ENCODE data around the gene CEP104. TPM values are rescaled to one million over a fixed set of nuclear protein-coding genes. Genes with fewer than 3 reads are reported as not detected.

The CEP104 gene
- total RNA-seq (2013; cell fraction: nucleolus; rRNA removed) = 81.2 and 92.0 TPM in 2 replicates
- total RNA-seq (2014; rRNA removed) (14.9 and 19.1 TPM in 2 replicates), total RNA-seq (2014; rRNA removed; fragmentation: Illumina TruSeq; extraction: Trizol) (8.6 and 10.5 TPM in 2 replicates), total RNA-seq (2021) (34.8 and 35.5 TPM in 2 replicates), polyA plus RNA-seq (2011; rRNA removed) (28.8 and 35.7 TPM in 2 replicates), polyA plus RNA-seq (2014; fragmentation: Illumina TruSeq; extraction: Trizol) (19.6 and 27.1 TPM in 2 replicates), polyA plus RNA-seq (2014; fragmentation: Nextera tagmentation; extraction: Ambion mirVana) (10 to 100 TPM in 1 of 2 experiments, 1 to 10 TPM in 1; 7.2 to 11.3 TPM), polyA plus RNA-seq (2014; rRNA removed) (15.8 and 23.5 TPM in 2 replicates), polyA plus RNA-seq (2016; fragmentation: Nextera tagmentation; extraction: Ambion mirVana) (10 to 100 TPM; 31.9 to 33.0 TPM), polyA minus RNA-seq (2011; rRNA and poly(A)+ RNA removed) (35.9 and 40.9 TPM in 2 replicates), Bru-seq, nascent RNA (percentile 65 among the genes with signal in this experiment), BruChase-seq, experiment 1, labeled RNA remaining after a 6-hour chase (percentile 81 among the genes with signal in this experiment), BruChase-seq, experiment 2, labeled RNA remaining after a 2-hour chase (percentile 76 among the genes with signal in this experiment)
- polyA plus RNA-seq (2011; ENCODE audit: low read depth) = 5.6 TPM
- polyA plus RNA-seq (2011; cell fraction: cytosol; rRNA removed) = 21.2 and 24.4 TPM in 2 replicates
- polyA plus RNA-seq (2011; cell fraction: nucleus; rRNA removed) = 62.8 and 65.9 TPM in 2 replicates
- 15.9 and 16.8 TPM in 2 replicates for polyA plus RNA-seq (2012)
- polyA minus RNA-seq (2011; cell fraction: cytosol; rRNA and poly(A)+ RNA removed) = 14.2 and 25.8 TPM in 2 replicates
- 16.7 and 27.8 TPM in 2 replicates for polyA minus RNA-seq (2011; cell fraction: nucleus; rRNA and poly(A)+ RNA removed)
- long read RNA-seq, experiment 1, full-length matches to known transcripts = 3 of 12 reads
- long read RNA-seq, experiment 1, partial matches to known transcripts = 6 of 12 reads
- long read RNA-seq, experiment 1, other reads (novel, unspliced or antisense) = 3 of 12 reads
- long read RNA-seq, experiment 2, partial matches to known transcripts = 5 of 9 reads
- long read RNA-seq, experiment 2, other reads (novel, unspliced or antisense) = 4 of 9 reads

GRCh38 chr1:3856923-3857790 is at the start of gene CEP104, which contains the start of gene DFFB:
Gene CEP104 (minus strand): TSS chr1:3857211. CDS start chr1:3852407, 4,804 bp downstream.
Gene DFFB (plus strand): TSS chr1:3857476. CDS start chr1:3857604, 128 bp downstream.
- intact Hi-C loops (cut with micrococcal nuclease; ENCODE audit: unreplicated experiment) (loop anchor here (1.0 kb wide), 1 partner anchor 43 kb away; the partner anchor contains the start of gene C1orf174), in situ Hi-C loops (cut with MboI) (no loop called here)
- peak within 1 kb of the TSS; percentile 95 for H3K4me3 ChIP-seq
- WGBS (ENCODE audit: insufficient coverage, insufficient replicate concordance, low lambda C conversion rate, missing lambda C conversion rate) = 1% methylated on average over 70 of the region's 73 CpGs
- H2AFZ ChIP-seq (ENCODE audit: control insufficient read depth, low read depth, low read length) = peak within 1 kb of the TSS; percentile 90
- ChIA-PET POLR2A (interaction anchor here (0.6 to 1.7 kb wide), 3 partner anchors 9 to 205 kb away, joined by 3 to 4 read pairs (median 4); partner anchors contain the start of gene TP73), RAD21 (ENCODE audit: unreplicated experiment) (interaction anchor here (1.0 to 1.6 kb wide), 5 partner anchors 36 to 61 kb away, joined by 3 to 5 read pairs (median 3); partner anchors contain the start of genes C1orf174 and LRRC47), SMC1A (ENCODE audit: uncharacterized antibody, unreplicated experiment) (interaction anchor here (0.9 to 2.0 kb wide), 3 partner anchors 36 to 54 kb away, joined by 3 to 7 read pairs (median 3); no protein-coding TSS in a partner anchor), CTCF (interaction anchor here (0.7 to 3.2 kb wide), 3 partner anchors 11 to 213 kb away, joined by 3 to 9 read pairs (median 5); partner anchors contain the start of gene C1orf174)
- no peaks in the 10 kb centered on the region for H3K27me3 ChIP-seq (replicated peaks in 1 of 2; ENCODE audit: control insufficient read depth in 2 of 2, insufficient read depth in 2 of 2, low read length in 1 of 2)
- peak within 1 kb of the TSS; percentile 62 for H3K9ac ChIP-seq (ENCODE audit: control insufficient read depth, insufficient read depth, low read length)
- no peaks in the 10 kb centered on the region for H3K36me3 ChIP-seq (ENCODE audit: control insufficient read depth in 2 of 2, insufficient read depth in 2 of 2, low read length in 1 of 2)
- no peaks in the 10 kb centered on the region for H4K20me1 ChIP-seq (ENCODE audit: control insufficient read depth, insufficient read depth)
- peaks cover 15% of the 10 kb centered on the region for H3K79me2 ChIP-seq (ENCODE audit: control insufficient read depth, insufficient read depth, low read length)
- FAIRE-seq = peak; percentile 96
- BruUV-seq (replicated peaks) = no TSS peak
- peak; percentile 98 for ATAC-seq
- peak within 1 kb of the TSS; percentile 87 for H3K4me2 ChIP-seq (ENCODE audit: control insufficient read depth, insufficient read depth)
- peak within 1 kb of the TSS; percentile 40 for H3K27ac ChIP-seq (ENCODE audit: control insufficient read depth, insufficient read depth)
- H3K9me3 ChIP-seq (replicated peaks; ENCODE audit: control insufficient read depth, insufficient read depth, low read length) = no peaks in the 10 kb centered on the region
- DNase-seq (ENCODE audit: low read depth, low spot score) = peak; percentile 91
- H3K4me1 ChIP-seq (ENCODE audit: control insufficient read depth, insufficient read depth, low read length) = peaks cover 3% of the 10 kb centered on the region; the same call in 1 of the 2 replicates
- no peak for TF ChIP-seq PAX8 (IDR thresholded peaks at IDR 0.05)
- TF ChIP-seq ESRRA (IDR thresholded peaks at IDR 0.05; ENCODE audit: low read length) = no peak
- no peak for TF ChIP-seq KDM1A (IDR thresholded peaks at IDR 0.05; ENCODE audit: borderline replicate concordance)
- no peak for TF ChIP-seq GABPA (IDR thresholded peaks at IDR 0.05; ENCODE audit: low read depth)
- TF ChIP-seq NBN (IDR thresholded peaks at IDR 0.05) = no peak
- TF ChIP-seq SKIL (IDR thresholded peaks at IDR 0.05; ENCODE audit: low read depth, poor library complexity, severe bottlenecking) = no peak
- TF ChIP-seq CREB1 (IDR thresholded peaks at IDR 0.05; ENCODE audit: low read depth) = peak; percentile 78
- TF ChIP-seq ATF3 (IDR thresholded peaks at IDR 0.05; ENCODE audit: borderline replicate concordance, extremely low read depth, low read depth, low read length) = peak; percentile 5; the same call in 1 of the 2 replicates
- TF ChIP-seq JUND (IDR thresholded peaks at IDR 0.05; ENCODE audit: low read depth, low read length) = no peak
- no peak; the same call in 1 of the 2 replicates for TF ChIP-seq STAT1 (conservative IDR thresholded peaks at IDR 0.05)
- peak; percentile 81 for TF ChIP-seq PAX5 (IDR thresholded peaks at IDR 0.05; ENCODE audit: borderline replicate concordance, low read depth, low read length)
- peak; percentile 35 for TF ChIP-seq NR2C1 (IDR thresholded peaks at IDR 0.05)
- peak; percentile 80 for TF ChIP-seq SIX5 (IDR thresholded peaks at IDR 0.05; ENCODE audit: low read depth, low read length, severe bottlenecking)
- peak; percentile 76 for TF ChIP-seq YY1 (IDR thresholded peaks at IDR 0.05; ENCODE audit: low read depth, low read length)
- no peak for TF ChIP-seq JUNB (IDR thresholded peaks at IDR 0.05)
- peak; percentile 34; the same call in 1 of the 2 replicates for TF ChIP-seq POLR2AphosphoS5 (IDR thresholded peaks at IDR 0.05; ENCODE audit: low read length)
- TF ChIP-seq EGR1 (IDR thresholded peaks at IDR 0.05; ENCODE audit: borderline replicate concordance in 1 of 2, low read depth in 2 of 2, low read length in 2 of 2) = no peak
